Glomerular visceral epithelial cell (primary cell): ENCODE results near the gene APLP2.
"Not testable (repeated sequence)": the region's sequence is repeated elsewhere in the genome, so short reads cannot be mapped to it uniquely, and the experiment has no call there.

ENCODE experiments used
- DNase-seq: peaks from one replicate; pipeline ENCODE4 v3.0.0-alpha.2; 2016; ENCODE audit errors: extremely low spot score

The APLP2 gene

GRCh38 chr11:130090517-130090916 lies 20.8 kb downstream of the APLP2 start:
- DNase-seq: not testable (repeated sequence)

GRCh38 chr11:130091169-130091568 lies 21.5 kb downstream of the APLP2 start:
- not testable (repeated sequence) for DNase-seq

- DNase-seq: no peak
Measured at GRCh38 chr11:130092661-130093060, 23.0 kb downstream of the APLP2 start.

- DNase-seq: no peak
Measured at GRCh38 chr11:130094614-130095013, 24.9 kb downstream of the APLP2 start.

GRCh38 chr11:130095326-130095725 lies 25.6 kb downstream of the APLP2 start:
- no peak for DNase-seq

- no peak for DNase-seq
Measured at GRCh38 chr11:130096042-130096441, 26.3 kb downstream of the APLP2 start.

- no peak for DNase-seq
Measured at GRCh38 chr11:130096823-130097222, 27.1 kb downstream of the APLP2 start.

- no peak for DNase-seq
Measured at GRCh38 chr11:130097285-130097684, 27.6 kb downstream of the APLP2 start.

GRCh38 chr11:130099356-130099755 lies 29.7 kb downstream of the APLP2 start:
- no peak for DNase-seq

- no peak for DNase-seq
Measured at GRCh38 chr11:130100381-130101095, 30.8 kb downstream of the APLP2 start.

GRCh38 chr11:130101661-130102060 lies 32.0 kb downstream of the APLP2 start:
- no peak for DNase-seq

- no peak for DNase-seq
Measured at GRCh38 chr11:130102301-130103249, 32.9 kb downstream of the APLP2 start.

- DNase-seq: peak; percentile 94
Measured at GRCh38 chr11:130103296-130103814, 33.7 kb downstream of the APLP2 start.

GRCh38 chr11:130106381-130106780 lies 36.7 kb downstream of the APLP2 start:
- no peak for DNase-seq

GRCh38 chr11:130108671-130109070 lies 39.0 kb downstream of the APLP2 start:
- not testable (repeated sequence) for DNase-seq

GRCh38 chr11:130109386-130109785 lies 39.7 kb downstream of the APLP2 start:
- no peak for DNase-seq

GRCh38 chr11:130110339-130111108 lies 40.8 kb downstream of the APLP2 start:
- no peak for DNase-seq

- DNase-seq: no peak
Measured at GRCh38 chr11:130112071-130112830, 42.6 kb downstream of the APLP2 start.

GRCh38 chr11:130114281-130114680 lies 44.6 kb downstream of the APLP2 start:
- no peak for DNase-seq

GRCh38 chr11:130114726-130115125 lies 45.0 kb downstream of the APLP2 start:
- no peak for DNase-seq

- DNase-seq: no peak
Measured at GRCh38 chr11:130115218-130115617, 45.5 kb downstream of the APLP2 start.
